IMR-90 (cell line): ENCODE measurements around the gene FARSB. TPM values are rescaled to one million over a fixed set of nuclear protein-coding genes. Genes with fewer than 3 reads are reported as not detected.

Experiments
- ATAC-seq: fragments of 200-7000 bp; cut with Tn5 transposase; 2 replicates; pipeline ENCODE4 v1.9.1; 2020; ENCODE audit warnings: low read depth, mild to moderate bottlenecking, moderate library complexity
- BruUV-seq: library from RNA; stranded (reverse); fragments of 400-500 nt; replicated peaks from 2 replicates; lab custom pipeline; 2021; lab: Mats Ljungman, UMichigan
- CTCF ChIA-PET: fragments of 300-600 bp; formaldehyde crosslinking; extraction: SDS; loops from one replicate; lab custom pipeline; 2021; ENCODE audit warnings: antibody characterized with exemption; lab: Yijun Ruan, JAX
- POLR2A ChIA-PET: fragments of 300-600 bp; sonication (Branson Sonifier 250); formaldehyde crosslinking; loops from one replicate; lab custom pipeline; 2022; ENCODE audit warnings: antibody characterized with exemption; ENCODE audit not compliant: unreplicated experiment; lab: Charles Lee
- DNase-seq: peaks from one replicate; pipeline ENCODE4 v3.0.0; 2013
- H2AFZ ChIP-seq: replicated peaks from 2 replicates; pipeline ENCODE3; 2013; ENCODE audit warnings: low read length, mild to moderate bottlenecking; ENCODE audit not compliant: poor library complexity
- H2AK5ac ChIP-seq: 2 replicates; pipeline ENCODE4 v1.6.1; 2013; ENCODE audit warnings: low read depth, low read length, inconsistent platforms
- H2AK9ac ChIP-seq: replicated peaks from 2 replicates; pipeline ENCODE3; 2013; ENCODE audit warnings: mild to moderate bottlenecking, low read depth, low read length, moderate library complexity; ENCODE audit not compliant: poor library complexity
- H2BK120ac ChIP-seq: 2 replicates; pipeline ENCODE4 v1.6.1; 2013; ENCODE audit warnings: low read depth, low read length, inconsistent platforms
- H2BK15ac ChIP-seq: 3 replicates; pipeline ENCODE4 v1.6.1; 2013; ENCODE audit warnings: low read depth, low read length, inconsistent platforms
- H2BK20ac ChIP-seq: 2 replicates; pipeline ENCODE4 v1.6.1; 2013; ENCODE audit warnings: low read depth, mild to moderate bottlenecking, inconsistent platforms, low read length, moderate library complexity
- H2BK5ac ChIP-seq: 2 replicates; pipeline ENCODE4 v1.6.1; 2013; ENCODE audit warnings: mild to moderate bottlenecking, low read depth, low read length, inconsistent platforms; ENCODE audit not compliant: poor library complexity, severe bottlenecking
- H3K14ac ChIP-seq: replicated peaks from 2 replicates; pipeline ENCODE4 v1.6.1; 2013; ENCODE audit warnings: low read depth, low read length, inconsistent platforms
- H3K18ac ChIP-seq: 2 replicates; pipeline ENCODE4 v1.6.1; 2013; ENCODE audit warnings: low read depth, low read length, control low read depth
- H3K23ac ChIP-seq: 2 replicates; pipeline ENCODE4 v1.6.1; 2013; ENCODE audit warnings: low read depth, low read length, inconsistent platforms
- H3K27ac ChIP-seq: 2 replicates; pipeline ENCODE4 v1.5.1; 2013; ENCODE audit warnings: mild to moderate bottlenecking, control low read depth, low read length; ENCODE audit not compliant: insufficient read depth
- H3K27me3 ChIP-seq: 2 replicates; pipeline ENCODE4 v1.6.1; 2013; ENCODE audit warnings: low read length; ENCODE audit not compliant: control insufficient read depth, insufficient read depth
- H3K36me3 ChIP-seq: 2 replicates; pipeline ENCODE4 v1.6.1; 2013; ENCODE audit warnings: low read length, mixed read lengths; ENCODE audit not compliant: control insufficient read depth, insufficient read depth
- H3K4ac ChIP-seq: 2 replicates; pipeline ENCODE4 v1.6.1; 2013; ENCODE audit warnings: low read depth, low read length, inconsistent platforms
- H3K4me1 ChIP-seq: 2 replicates; pipeline ENCODE4 v1.6.1; 2013; ENCODE audit warnings: low read length, mixed read lengths; ENCODE audit not compliant: control insufficient read depth, insufficient read depth
- H3K4me2 ChIP-seq: 2 replicates; pipeline ENCODE4 v1.6.1; 2013; ENCODE audit warnings: low read depth, mild to moderate bottlenecking, control low read depth, low read length, moderate library complexity
- H3K4me3 ChIP-seq: 2 replicates; pipeline ENCODE4 v1.5.1; 2013; ENCODE audit warnings: low read depth, mild to moderate bottlenecking, control low read depth, low read length, moderate library complexity; ENCODE audit not compliant: insufficient read depth
- H3K56ac ChIP-seq: 2 replicates; pipeline ENCODE4 v1.6.1; 2013; ENCODE audit warnings: low read length, inconsistent platforms; ENCODE audit not compliant: insufficient read depth; ENCODE audit errors: extremely low read depth
- H3K79me1 ChIP-seq, 2 experiments: 2 replicates each; pipeline ENCODE4 v1.6.1; 2013; ENCODE audit warnings: low read length in 2 of 2, inconsistent platforms in 1 of 2, low read depth in 1 of 2
- H3K9ac ChIP-seq: 2 replicates; pipeline ENCODE4 v1.6.1; 2013; ENCODE audit warnings: low read depth, low read length, control low read depth
- H3K9me1 ChIP-seq: 2 replicates; pipeline ENCODE4 v1.6.1; 2013; ENCODE audit warnings: low read length, inconsistent platforms; ENCODE audit not compliant: insufficient read depth
- H3K9me3 ChIP-seq: 2 replicates; pipeline ENCODE4 v1.6.1; 2013; ENCODE audit warnings: low read length; ENCODE audit not compliant: control insufficient read depth, insufficient read depth
- H4K20me1 ChIP-seq: 2 replicates; pipeline ENCODE4 v1.6.1; 2013; ENCODE audit warnings: low read length, inconsistent platforms; ENCODE audit not compliant: insufficient read depth
- H4K5ac ChIP-seq: 2 replicates; pipeline ENCODE4 v1.6.1; 2013; ENCODE audit warnings: mild to moderate bottlenecking, low read depth, low read length, control low read depth
- H4K8ac ChIP-seq, 2 experiments: 2 replicates each; pipeline ENCODE4 v1.6.1; 2013; ENCODE audit warnings: low read depth in 2 of 2, low read length in 2 of 2, control low read depth in 1 of 2, inconsistent platforms in 1 of 2
- H4K91ac ChIP-seq: 2 replicates; pipeline ENCODE4 v1.6.1; 2013; ENCODE audit warnings: low read depth, low read length, inconsistent platforms; ENCODE audit not compliant: insufficient read depth
- BHLHE40 ChIP-seq: fragments of 150-350 bp; IDR thresholded peaks from 2 replicates; pipeline ENCODE4 v1.6.1; 2016; ENCODE audit warnings: mild to moderate bottlenecking, low read depth, low read length
- CHD1 ChIP-seq: IDR thresholded peaks from 2 replicates; pipeline ENCODE4 v1.6.1; 2012; ENCODE audit warnings: low read depth, low read length, improper control_type of control experiment
- FOS ChIP-seq: fragments of 150-350 bp; IDR thresholded peaks from 2 replicates; pipeline ENCODE4 v1.6.1; 2016; ENCODE audit warnings: low read depth, low read length
- MAZ ChIP-seq: IDR thresholded peaks from 2 replicates; pipeline ENCODE4 v1.6.1; 2012; ENCODE audit warnings: low read depth, mild to moderate bottlenecking, low read length, improper control_type of control experiment, moderate library complexity, borderline replicate concordance
- MXI1 ChIP-seq: IDR thresholded peaks from 2 replicates; pipeline ENCODE4 v1.6.1; 2012; ENCODE audit warnings: low read depth, mild to moderate bottlenecking, low read length, moderate library complexity, borderline replicate concordance
- NFE2L2 ChIP-seq: fragments of 150-350 bp; IDR thresholded peaks from 2 replicates; pipeline ENCODE4 v1.6.1; 2016; ENCODE audit warnings: low read depth, mild to moderate bottlenecking, low read length
- POLR2A ChIP-seq: IDR thresholded peaks from 2 replicates; pipeline ENCODE4 v1.6.1; 2012; ENCODE audit warnings: mild to moderate bottlenecking, low read depth, low read length
- RAD21 ChIP-seq: IDR thresholded peaks from 2 replicates; pipeline ENCODE4 v1.6.1; 2012; ENCODE audit warnings: low read length, improper control_type of control experiment
- RCOR1 ChIP-seq: IDR thresholded peaks from 2 replicates; pipeline ENCODE4 v1.6.1; 2012; ENCODE audit warnings: mild to moderate bottlenecking, low read length, improper control_type of control experiment; ENCODE audit not compliant: insufficient replicate concordance
- SMC3 ChIP-seq: fragments of 150-350 bp; IDR thresholded peaks from 2 replicates; pipeline ENCODE4 v1.6.1; 2016; ENCODE audit warnings: low read depth, mild to moderate bottlenecking, antibody characterized with exemption, low read length, moderate library complexity
- WGBS, 2 experiments: methylation state at CpG; one replicate each; pipeline versions ENCODE4 v1.1.5 to v1.1.7; 2013; ENCODE audit warnings: missing lambda C conversion rate in 2 of 2; ENCODE audit not compliant: insufficient read length in 1 of 2; ENCODE audit errors: extremely low coverage in 2 of 2; 5-methylcytosine and 5-hydroxymethylcytosine counted together
- dilution Hi-C: fragments of 300-500 bp; cut with HindIII; formaldehyde crosslinking; loops from one replicate; pipeline ENCODE4 v1.14.3; 2018; ENCODE audit warnings: low sequenced_read_pairs; ENCODE audit not compliant: unreplicated experiment
- in situ Hi-C: fragments of 300-500 bp; cut with MboI; formaldehyde crosslinking; loops from 3 replicates; pipeline ENCODE4 v1.14.3; 2019; ENCODE audit warnings: low sequenced_read_pairs, inconsistent platforms, mixed read lengths
- intact Hi-C: fragments of 100-400 bp; cut with micrococcal nuclease; formaldehyde crosslinking; loops from 2 replicates; pipeline ENCODE4 v1.10.0; 2022
- polyA plus RNA-seq, 3 experiments: library from polyadenylated mRNA; depleted of rRNA; stranded (reverse); fragments of >200 nt; gene quantifications; 2 replicates each; pipeline ENCODE4 v1.2.3, GENCODE V29; 2012; ENCODE audit warnings: low replicate concordance in 1 of 3
- total RNA-seq: library from RNA; depleted of rRNA; stranded (reverse); fragments of >200 nt; gene quantifications from 2 replicates; pipeline ENCODE4 v1.2.3, GENCODE V29; 2012
- TF ChIP-seq, protein P1 (sequence below): fragments of 150-350 bp; IDR thresholded peaks from 2 replicates; pipeline ENCODE4 v1.6.1; 2017; ENCODE audit warnings: mild to moderate bottlenecking, antibody characterized with exemption, low read length, low read depth
- TF ChIP-seq, protein P2 (sequence below): conservative IDR thresholded peaks from 2 replicates; pipeline ENCODE4 v1.5.1; 2012; ENCODE audit warnings: mild to moderate bottlenecking, low read depth, low read length, improper control_type of control experiment
- TF ChIP-seq, protein P3 (sequence below): fragments of 150-350 bp; IDR thresholded peaks from 2 replicates; pipeline ENCODE4 v1.6.1; 2016; ENCODE audit warnings: low read depth, mild to moderate bottlenecking, low read length, moderate library complexity, borderline replicate concordance

Gene FARSB
- total and polyA plus RNA-seq, 2 of the 4 experiments (the other 2 are of a cell fraction) = 21.1 to 32.5 TPM

DNA sequence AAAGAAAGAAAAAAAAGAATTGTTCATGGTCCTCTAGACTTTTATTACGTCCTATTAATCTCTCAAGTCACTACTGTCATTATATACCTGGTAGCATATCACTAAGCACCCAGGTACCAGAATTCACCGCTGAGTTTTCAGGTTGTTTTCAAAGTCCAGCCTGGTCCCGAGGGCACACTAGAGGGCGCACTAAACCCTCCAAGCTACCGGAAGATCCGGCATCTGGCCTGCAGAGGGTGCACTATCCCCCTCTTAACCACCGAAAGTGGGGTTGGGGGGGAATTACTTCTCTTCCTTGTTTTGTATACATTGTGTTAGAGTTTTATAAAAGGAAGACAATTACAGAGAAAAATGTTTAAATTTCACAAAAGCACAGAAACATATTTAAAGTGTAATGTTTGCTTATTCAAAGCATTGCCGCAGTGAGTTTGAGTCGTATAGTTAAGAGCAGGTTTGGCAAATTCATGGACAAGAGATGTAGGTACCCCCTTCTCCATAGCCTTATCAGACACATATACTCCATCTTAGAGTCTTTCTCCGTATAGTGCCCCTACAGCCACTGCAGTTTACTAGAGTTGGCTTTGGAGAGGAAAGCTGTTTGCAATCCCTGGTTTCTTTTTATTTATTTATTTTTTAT lies 34.8 kb upstream of the FARSB start:
- DNase-seq (peak; percentile 78), ATAC-seq (peak; percentile 92)
- H3K23ac ChIP-seq = no peak overlapping the region
- no peak overlapping the region for H4K8ac ChIP-seq
- no peak overlapping the region for H4K91ac ChIP-seq
- ChIA-PET POLR2A (no interaction called here), CTCF (interaction anchor here (0.5 to 1.9 kb wide), 23 partner anchors 8 to 278 kb away, joined by 3 to 10 read pairs (median 4); no protein-coding TSS in a partner anchor)
- no peaks in the 10 kb centered on the region for H3K36me3 ChIP-seq
- H3K9ac ChIP-seq = no peak overlapping the region
- no peaks in the 10 kb centered on the region for H3K9me3 ChIP-seq
- H3K14ac ChIP-seq = no peak overlapping the region
- H2AFZ ChIP-seq = no peak overlapping the region
- no peak overlapping the region for H3K4me3 ChIP-seq
- H3K56ac ChIP-seq = no peak overlapping the region
- intact Hi-C loops = loop anchor here (1.0 to 5.0 kb wide), 4 partner anchors 172 to 267 kb away; partner anchors contain the start of gene ACSL3
- BruUV-seq = no TSS peak
- dilution Hi-C loops = no loop called here
- no peak overlapping the region for H2BK15ac ChIP-seq
- WGBS, 2 experiments = no CpG with 5 or more reads among the region's 10 CpGs
- no peak overlapping the region for H4K5ac ChIP-seq
- no peak overlapping the region for H3K27ac ChIP-seq
- H3K4me1 ChIP-seq = no peaks in the 10 kb centered on the region
- no peak overlapping the region for H3K4me2 ChIP-seq
- H2AK9ac ChIP-seq = no peak overlapping the region
- H3K18ac ChIP-seq = no peak overlapping the region
- H2BK20ac ChIP-seq = no peak overlapping the region
- H3K27me3 ChIP-seq = no peaks in the 10 kb centered on the region; the same call in 1 of the 2 replicates
- TF ChIP-seq RCOR1 = no peak
- TF ChIP-seq FOS = no peak
- no peak for TF ChIP-seq POLR2A
- TF ChIP-seq, protein P1, sequence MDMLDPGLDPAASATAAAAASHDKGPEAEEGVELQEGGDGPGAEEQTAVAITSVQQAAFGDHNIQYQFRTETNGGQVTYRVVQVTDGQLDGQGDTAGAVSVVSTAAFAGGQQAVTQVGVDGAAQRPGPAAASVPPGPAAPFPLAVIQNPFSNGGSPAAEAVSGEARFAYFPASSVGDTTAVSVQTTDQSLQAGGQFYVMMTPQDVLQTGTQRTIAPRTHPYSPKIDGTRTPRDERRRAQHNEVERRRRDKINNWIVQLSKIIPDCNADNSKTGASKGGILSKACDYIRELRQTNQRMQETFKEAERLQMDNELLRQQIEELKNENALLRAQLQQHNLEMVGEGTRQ = no peak
- TF ChIP-seq SMC3 = peak; percentile 93
- no peak for TF ChIP-seq MAZ
- TF ChIP-seq, protein P2, sequence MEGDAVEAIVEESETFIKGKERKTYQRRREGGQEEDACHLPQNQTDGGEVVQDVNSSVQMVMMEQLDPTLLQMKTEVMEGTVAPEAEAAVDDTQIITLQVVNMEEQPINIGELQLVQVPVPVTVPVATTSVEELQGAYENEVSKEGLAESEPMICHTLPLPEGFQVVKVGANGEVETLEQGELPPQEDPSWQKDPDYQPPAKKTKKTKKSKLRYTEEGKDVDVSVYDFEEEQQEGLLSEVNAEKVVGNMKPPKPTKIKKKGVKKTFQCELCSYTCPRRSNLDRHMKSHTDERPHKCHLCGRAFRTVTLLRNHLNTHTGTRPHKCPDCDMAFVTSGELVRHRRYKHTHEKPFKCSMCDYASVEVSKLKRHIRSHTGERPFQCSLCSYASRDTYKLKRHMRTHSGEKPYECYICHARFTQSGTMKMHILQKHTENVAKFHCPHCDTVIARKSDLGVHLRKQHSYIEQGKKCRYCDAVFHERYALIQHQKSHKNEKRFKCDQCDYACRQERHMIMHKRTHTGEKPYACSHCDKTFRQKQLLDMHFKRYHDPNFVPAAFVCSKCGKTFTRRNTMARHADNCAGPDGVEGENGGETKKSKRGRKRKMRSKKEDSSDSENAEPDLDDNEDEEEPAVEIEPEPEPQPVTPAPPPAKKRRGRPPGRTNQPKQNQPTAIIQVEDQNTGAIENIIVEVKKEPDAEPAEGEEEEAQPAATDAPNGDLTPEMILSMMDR = peak; percentile 100
- no peak for TF ChIP-seq BHLHE40
- TF ChIP-seq NFE2L2 = no peak
- TF ChIP-seq RAD21 = peak; percentile 85
- TF ChIP-seq CHD1 = no peak
- TF ChIP-seq MXI1 = no peak
- TF ChIP-seq, protein P3, sequence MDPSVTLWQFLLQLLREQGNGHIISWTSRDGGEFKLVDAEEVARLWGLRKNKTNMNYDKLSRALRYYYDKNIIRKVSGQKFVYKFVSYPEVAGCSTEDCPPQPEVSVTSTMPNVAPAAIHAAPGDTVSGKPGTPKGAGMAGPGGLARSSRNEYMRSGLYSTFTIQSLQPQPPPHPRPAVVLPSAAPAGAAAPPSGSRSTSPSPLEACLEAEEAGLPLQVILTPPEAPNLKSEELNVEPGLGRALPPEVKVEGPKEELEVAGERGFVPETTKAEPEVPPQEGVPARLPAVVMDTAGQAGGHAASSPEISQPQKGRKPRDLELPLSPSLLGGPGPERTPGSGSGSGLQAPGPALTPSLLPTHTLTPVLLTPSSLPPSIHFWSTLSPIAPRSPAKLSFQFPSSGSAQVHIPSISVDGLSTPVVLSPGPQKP = no peak
- no peak overlapping the region for H2BK5ac ChIP-seq
- no peak overlapping the region for H3K4ac ChIP-seq
- H2AK5ac ChIP-seq = no peak overlapping the region
- in situ Hi-C loops = loop anchor here (5.0 to 10.0 kb wide), 2 partner anchors 212 to 244 kb away; no protein-coding TSS in a partner anchor
- H4K20me1 ChIP-seq = no peaks in the 10 kb centered on the region
- no peak overlapping the region for H2BK120ac ChIP-seq
- no peaks in the 10 kb centered on the region for H3K9me1 ChIP-seq
- no peaks in the 10 kb centered on the region for H3K79me1 ChIP-seq
